Osteocyte (in vitro differentiated cells): ENCODE measurements around the gene ADGRF4. TPM values are rescaled to one million over a fixed set of nuclear protein-coding genes. Genes with fewer than 3 reads are reported as not detected.

Source experiments
- DNase-seq: peaks from one replicate; pipeline ENCODE4 v3.0.0; 2021; ENCODE audit warnings: mixed read lengths; ENCODE audit not compliant: unreplicated experiment; ENCODE audit errors: extremely low spot score
- H3K27ac Mint-ChIP-seq: one replicate; pipeline ENCODE4 v1.8.0; 2021; ENCODE audit warnings: mild to moderate bottlenecking, mixed read lengths; ENCODE audit not compliant: unreplicated experiment
- H3K27me3 Mint-ChIP-seq: one replicate; pipeline ENCODE4 v1.8.0; 2021; ENCODE audit warnings: mixed read lengths; ENCODE audit not compliant: unreplicated experiment
- H3K36me3 Mint-ChIP-seq: one replicate; pipeline ENCODE4 v1.8.0; 2021; ENCODE audit warnings: mixed read lengths; ENCODE audit not compliant: unreplicated experiment
- H3K4me1 Mint-ChIP-seq: one replicate; pipeline ENCODE4 v1.8.0; 2021; ENCODE audit warnings: mixed read lengths; ENCODE audit not compliant: unreplicated experiment
- H3K4me3 Mint-ChIP-seq: one replicate; pipeline ENCODE4 v1.8.0; 2021; ENCODE audit warnings: mild to moderate bottlenecking, moderate library complexity, mixed read lengths; ENCODE audit not compliant: unreplicated experiment
- H3K9me3 Mint-ChIP-seq: one replicate; pipeline ENCODE4 v1.8.0; 2021; ENCODE audit warnings: mixed read lengths; ENCODE audit not compliant: unreplicated experiment
- total RNA-seq: library from RNA; stranded (reverse); gene quantifications from 2 replicates; pipeline ENCODE4 v1.2.1, GENCODE V29; 2021
- TF ChIP-seq, protein P1 (sequence below): fragments of 200-600 bp; sonication (generic); IDR thresholded peaks from 2 replicates; pipeline ENCODE4 v1.5.0; 2021; ENCODE audit warnings: antibody characterized with exemption, mild to moderate bottlenecking, moderate library complexity

The ADGRF4 gene
- total RNA-seq, 1 donor from 2014 or later, result not detected

DNA sequence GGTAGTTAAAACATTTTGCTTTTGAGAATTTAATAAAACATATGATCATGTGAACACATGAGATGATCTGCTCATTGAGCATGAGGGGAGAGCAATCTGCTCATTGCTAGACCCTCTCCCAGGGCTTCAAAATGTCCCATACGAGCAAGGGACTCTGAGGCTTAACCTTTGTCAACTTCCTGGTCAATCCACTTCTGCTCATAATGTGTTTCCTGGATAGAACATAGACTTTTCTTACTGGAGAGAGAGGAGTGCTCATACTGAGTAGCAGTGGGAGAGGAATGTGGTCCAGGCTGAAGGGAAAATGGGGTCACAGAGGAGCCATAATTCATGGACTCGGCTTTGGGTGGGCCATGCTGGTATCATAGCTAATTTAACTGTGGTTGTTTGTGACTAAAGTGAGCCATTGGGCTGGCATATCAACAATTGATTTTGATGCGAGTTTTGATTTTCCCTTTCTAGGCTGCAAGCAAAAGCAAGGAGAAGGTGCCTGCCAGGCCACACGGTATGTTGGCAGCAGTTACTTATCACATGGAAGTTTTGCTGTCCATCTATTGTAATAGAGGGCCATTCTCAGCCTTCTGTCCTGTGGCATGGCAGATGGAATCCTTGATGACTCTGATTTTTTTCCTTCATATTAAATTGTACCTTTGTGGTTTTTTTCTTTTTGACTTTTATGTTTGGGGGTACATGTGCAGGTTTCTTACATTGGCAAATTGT is 20.8 kb upstream of the ADGRF4 start:
- no peak for DNase-seq
- Mint-ChIP-seq H3K27ac (no peak overlapping the region), H3K4me3 (no peak overlapping the region), H3K36me3 (no peaks in the 10 kb centered on the region), H3K4me1 (no peaks in the 10 kb centered on the region), H3K9me3 (peaks cover under 1% of the 10 kb centered on the region), H3K27me3 (peaks cover 3% of the 10 kb centered on the region)
- TF ChIP-seq, protein P1, sequence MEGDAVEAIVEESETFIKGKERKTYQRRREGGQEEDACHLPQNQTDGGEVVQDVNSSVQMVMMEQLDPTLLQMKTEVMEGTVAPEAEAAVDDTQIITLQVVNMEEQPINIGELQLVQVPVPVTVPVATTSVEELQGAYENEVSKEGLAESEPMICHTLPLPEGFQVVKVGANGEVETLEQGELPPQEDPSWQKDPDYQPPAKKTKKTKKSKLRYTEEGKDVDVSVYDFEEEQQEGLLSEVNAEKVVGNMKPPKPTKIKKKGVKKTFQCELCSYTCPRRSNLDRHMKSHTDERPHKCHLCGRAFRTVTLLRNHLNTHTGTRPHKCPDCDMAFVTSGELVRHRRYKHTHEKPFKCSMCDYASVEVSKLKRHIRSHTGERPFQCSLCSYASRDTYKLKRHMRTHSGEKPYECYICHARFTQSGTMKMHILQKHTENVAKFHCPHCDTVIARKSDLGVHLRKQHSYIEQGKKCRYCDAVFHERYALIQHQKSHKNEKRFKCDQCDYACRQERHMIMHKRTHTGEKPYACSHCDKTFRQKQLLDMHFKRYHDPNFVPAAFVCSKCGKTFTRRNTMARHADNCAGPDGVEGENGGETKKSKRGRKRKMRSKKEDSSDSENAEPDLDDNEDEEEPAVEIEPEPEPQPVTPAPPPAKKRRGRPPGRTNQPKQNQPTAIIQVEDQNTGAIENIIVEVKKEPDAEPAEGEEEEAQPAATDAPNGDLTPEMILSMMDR, result no peak

DNA sequence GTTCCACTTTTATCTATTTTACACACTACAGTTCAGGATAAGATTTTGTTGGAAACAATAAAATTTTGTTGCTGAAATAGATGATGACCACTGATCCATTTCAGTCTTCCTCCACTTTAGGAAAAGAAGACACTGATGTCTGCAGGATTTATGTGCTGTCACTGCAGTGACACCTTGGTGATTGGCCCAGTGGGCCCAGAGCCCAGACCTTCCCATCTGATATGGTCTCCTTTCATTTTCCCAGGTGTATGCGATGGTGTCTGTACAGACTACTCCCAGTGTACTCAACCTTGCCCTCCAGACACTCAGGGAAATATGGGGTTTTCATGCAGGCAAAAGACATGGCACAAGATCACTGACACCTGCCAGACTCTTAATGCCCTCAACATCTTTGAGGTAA is 19.6 kb upstream of the ADGRF4 start:
- no peaks in the 10 kb centered on the region for H3K36me3 Mint-ChIP-seq
- no peak for DNase-seq
- H3K9me3 Mint-ChIP-seq, result peaks cover 3% of the 10 kb centered on the region
- peaks cover 3% of the 10 kb centered on the region for H3K27me3 Mint-ChIP-seq
- H3K27ac Mint-ChIP-seq, result no peak overlapping the region
- no peaks in the 10 kb centered on the region for H3K4me1 Mint-ChIP-seq
- no peak overlapping the region for H3K4me3 Mint-ChIP-seq
- TF ChIP-seq, protein P1, result no peak

GRCh38 chr6:47679322-47679906 is 19.0 kb upstream of the ADGRF4 start:
- peaks cover 3% of the 10 kb centered on the region for H3K9me3 Mint-ChIP-seq
- no peaks in the 10 kb centered on the region for H3K4me1 Mint-ChIP-seq
- H3K27me3 Mint-ChIP-seq, result peaks cover 3% of the 10 kb centered on the region
- no peak overlapping the region for H3K4me3 Mint-ChIP-seq
- TF ChIP-seq, protein P1, result no peak
- H3K27ac Mint-ChIP-seq, result no peak overlapping the region
- DNase-seq, result no peak
- no peaks in the 10 kb centered on the region for H3K36me3 Mint-ChIP-seq

DNA sequence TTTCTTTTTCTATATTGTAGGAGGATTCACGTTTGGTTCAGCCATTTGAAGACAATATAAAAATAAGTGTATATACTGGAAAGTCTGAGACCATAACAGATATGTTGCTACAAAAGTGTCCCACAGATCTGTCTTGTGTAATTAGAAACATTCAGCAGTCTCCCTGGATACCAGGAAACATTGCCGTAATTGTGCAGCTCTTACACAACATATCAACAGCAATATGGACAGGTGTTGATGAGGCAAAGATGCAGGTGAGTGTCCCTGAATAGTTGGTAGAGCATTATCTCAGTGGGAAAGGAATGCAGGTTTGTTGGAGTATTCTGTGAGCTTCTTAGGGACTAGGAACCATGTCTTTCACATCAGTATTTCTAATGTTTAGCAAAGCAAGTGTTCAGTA is 18.3 kb upstream of the ADGRF4 start:
- TF ChIP-seq, protein P1, result no peak
- DNase-seq, result no peak
- Mint-ChIP-seq H3K36me3 (no peaks in the 10 kb centered on the region), H3K9me3 (peaks cover 3% of the 10 kb centered on the region), H3K4me1 (no peaks in the 10 kb centered on the region), H3K27ac (no peak overlapping the region), H3K27me3 (peaks cover 3% of the 10 kb centered on the region), H3K4me3 (no peak overlapping the region)

DNA sequence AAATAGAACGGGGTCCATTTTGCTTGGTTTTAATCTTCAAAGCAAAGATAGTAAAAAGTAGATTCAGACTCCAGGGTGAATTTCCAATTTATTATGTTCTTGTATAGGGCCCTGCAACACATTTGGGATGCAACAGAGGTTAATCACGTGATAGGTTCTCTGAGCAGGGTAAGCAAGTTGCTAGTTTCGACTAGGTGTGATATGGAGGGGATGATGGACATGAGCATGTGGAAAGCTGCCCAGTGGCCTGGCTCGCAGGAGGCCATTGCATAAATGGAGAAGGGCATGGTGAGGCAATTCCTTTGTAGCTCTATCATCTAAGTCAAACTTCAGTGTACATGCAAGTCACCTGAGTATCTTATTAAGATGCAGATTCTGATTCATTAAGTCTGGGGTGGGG is 17.7 kb upstream of the ADGRF4 start:
- DNase-seq, result no peak
- no peak overlapping the region for H3K4me3 Mint-ChIP-seq
- peaks cover 3% of the 10 kb centered on the region for H3K9me3 Mint-ChIP-seq
- TF ChIP-seq, protein P1, result no peak
- H3K27me3 Mint-ChIP-seq, result peaks cover 3% of the 10 kb centered on the region
- no peaks in the 10 kb centered on the region for H3K4me1 Mint-ChIP-seq
- H3K27ac Mint-ChIP-seq, result no peak overlapping the region
- H3K36me3 Mint-ChIP-seq, result no peaks in the 10 kb centered on the region
